Fibroblast of the conjunctiva (primary cell): Measurements from ENCODE around the gene IMP4.

Source experiments
- DNase-seq: peaks from one replicate; pipeline ENCODE4 v3.0.0-alpha.2; 2010; ENCODE audit warnings: low read depth

IMP4 gene

DNA sequence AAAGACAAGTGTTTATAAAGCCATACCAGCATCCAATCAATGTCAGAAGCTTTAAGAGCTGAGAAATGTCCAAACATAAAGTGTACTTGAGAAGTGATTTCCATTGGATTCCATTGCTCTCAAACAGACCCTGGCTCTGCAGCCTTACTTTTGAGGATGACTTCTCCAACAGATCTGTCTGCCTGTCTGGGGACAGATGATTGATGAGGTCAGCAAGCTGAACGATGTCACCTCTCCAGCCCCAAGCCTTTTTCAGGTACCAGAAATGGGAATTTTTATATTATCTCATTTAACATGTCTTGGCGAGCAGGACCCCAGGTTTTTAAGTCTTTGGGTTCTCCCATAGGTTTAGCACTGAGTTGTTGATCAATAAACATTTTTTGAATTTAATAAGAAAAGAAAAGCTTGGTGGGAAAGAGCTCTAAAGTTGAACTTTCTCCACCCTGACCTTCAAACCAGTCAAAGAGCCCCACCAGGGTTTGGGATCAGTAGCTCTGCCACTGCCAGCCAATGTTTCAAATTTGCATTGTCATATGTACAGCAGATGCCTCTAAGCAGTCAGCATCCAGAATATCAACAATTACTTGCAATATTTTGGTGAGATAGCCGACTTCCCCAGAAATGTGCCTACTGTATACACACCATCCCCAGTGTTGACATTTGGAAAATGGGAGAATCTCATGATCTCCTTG lies 35.7 kb downstream of the IMP4 start:
- no peak for DNase-seq

DNA sequence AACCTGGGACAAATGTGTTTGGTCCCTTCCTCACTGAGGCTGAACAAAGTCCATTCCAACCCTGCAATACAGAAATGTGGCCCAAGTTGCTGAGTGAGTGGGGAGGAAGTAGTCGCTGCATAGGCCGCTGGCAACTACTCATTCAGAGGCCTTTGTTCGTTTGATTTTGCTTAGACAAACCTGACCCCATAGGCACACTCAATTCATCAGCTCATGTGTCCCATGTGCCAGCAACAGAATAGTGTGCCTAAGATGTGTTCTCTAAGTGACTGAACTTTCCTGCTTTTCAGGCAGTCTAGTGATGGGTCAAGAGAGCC lies 36.2 kb downstream of the IMP4 start:
- DNase-seq: no peak

DNA sequence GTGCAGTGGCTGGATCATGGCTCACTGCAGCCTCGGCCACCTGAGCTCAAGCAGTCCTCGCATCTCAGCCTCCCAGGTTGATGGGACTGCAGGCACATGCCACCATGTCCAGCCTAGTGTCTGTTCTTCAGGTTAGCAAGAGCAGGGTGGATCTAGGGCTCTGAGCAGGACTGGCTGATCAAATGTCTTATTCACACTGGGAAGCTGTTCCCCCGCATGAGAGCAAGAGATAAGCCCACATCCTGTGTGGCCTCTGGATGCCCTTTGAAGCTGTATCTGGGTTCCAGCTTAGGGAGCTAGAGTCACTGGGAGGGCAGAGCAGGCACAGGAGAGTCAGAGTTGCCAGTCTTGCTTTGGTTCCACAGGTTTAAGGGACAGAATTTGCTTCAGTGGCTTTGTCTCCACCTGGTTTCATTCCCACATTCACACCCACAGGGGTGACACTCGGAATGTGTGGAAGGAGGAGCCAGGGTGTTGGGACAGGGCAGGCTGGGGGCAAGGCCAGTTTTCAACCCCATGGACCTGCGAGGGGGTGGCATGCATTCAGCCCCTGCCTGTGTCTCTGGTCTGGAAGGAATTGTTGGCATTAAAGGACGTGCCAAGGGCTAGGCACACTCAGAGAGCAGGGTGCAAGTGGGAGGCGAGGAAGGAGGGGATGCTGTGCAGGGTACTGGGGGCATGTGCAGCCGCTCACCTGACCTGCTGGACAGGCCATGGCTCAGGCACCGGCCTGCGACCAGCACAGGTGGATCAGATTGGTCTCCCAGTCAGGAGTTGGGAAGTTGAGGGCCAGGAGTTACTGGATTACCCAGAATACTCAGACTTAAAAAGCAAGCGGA lies 37.6 kb downstream of the IMP4 start:
- no peak for DNase-seq

DNA sequence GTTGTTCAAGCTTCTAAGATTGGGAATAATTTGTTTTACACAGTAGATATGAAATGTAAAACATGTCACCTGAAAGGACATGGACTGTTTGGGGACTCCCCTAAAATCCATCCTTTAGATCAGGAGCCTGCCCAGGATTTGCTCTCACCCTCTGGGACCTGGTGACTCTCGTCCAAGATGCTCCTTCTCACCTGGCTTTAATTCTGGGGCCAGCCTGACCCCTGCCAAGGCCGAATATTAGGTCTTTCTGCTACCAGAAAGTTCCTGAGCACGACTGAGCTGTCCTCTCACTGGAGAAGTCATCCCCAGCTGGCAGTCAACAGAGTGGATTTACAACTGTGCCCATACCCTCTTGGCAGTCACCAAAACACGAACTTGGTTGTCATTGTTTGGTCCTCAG lies 38.4 kb downstream of the IMP4 start:
- no peak for DNase-seq

DNA sequence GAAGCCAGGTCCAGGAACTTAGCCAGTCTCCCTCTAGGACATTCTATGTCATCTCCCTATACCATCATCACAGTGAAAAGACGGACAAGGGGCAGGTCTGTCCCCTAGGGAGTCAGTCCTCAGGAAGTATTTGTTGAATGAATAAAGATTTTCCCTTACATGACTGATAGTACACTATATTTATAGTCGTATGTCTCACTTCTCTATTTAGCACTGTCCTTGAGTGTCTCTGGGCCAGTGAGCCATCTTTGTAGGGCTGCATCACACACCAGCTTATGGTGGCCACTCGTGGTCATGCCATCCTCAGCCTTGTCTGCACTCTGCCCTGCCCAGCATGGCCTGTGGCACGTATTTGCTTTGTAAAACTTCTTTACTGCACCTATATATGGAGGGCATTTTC lies 38.9 kb downstream of the IMP4 start:
- no peak for DNase-seq

DNA sequence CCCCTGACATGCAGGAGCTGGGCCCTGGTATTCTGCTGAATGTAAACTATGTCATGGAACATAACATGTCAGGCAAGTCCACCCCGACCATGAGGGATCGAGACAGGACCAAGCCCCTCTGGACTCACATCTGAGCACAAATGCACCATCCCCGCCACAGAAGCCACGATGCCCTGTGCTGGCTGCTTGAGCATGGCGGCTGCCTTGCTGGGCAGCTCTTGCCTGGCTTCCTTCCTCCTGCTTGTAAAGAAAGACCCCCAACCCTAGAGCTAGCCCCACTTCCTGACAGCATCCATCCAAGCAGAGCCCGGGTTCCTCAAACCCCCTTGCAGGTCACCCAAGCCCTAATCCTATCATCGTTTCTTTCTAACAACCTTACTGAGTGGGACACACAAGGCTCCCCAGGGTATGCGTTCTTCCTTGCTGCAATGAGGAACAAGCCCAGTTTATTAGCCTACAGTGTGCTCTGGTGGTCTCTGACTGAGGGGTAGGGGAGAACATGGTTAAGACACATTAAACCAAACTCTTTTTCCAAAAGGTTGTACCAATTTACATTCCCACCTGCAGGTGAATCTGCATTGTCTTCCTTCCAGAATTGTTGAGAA lies 39.7 kb downstream of the IMP4 start:
- DNase-seq: no peak

DNA sequence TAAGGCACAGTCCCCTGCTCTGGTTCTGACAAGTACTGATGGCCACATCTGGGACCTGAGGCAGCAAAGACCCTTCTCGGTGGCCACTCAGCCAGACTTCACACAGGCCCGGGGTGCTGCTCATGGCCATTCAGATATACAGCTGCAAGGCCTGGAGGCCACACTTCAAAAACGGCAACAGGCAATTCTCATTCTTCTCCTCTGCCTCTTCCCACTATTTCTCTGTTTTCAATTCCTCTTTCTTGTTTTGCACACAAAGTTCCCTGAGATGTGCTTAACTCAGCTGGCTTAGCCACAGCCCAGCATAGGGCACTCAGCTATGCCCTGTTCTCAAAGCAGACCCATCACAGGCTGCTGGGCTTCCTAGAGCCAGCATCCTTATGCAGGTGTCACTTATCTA lies 43.0 kb downstream of the IMP4 start:
- no peak for DNase-seq

DNA sequence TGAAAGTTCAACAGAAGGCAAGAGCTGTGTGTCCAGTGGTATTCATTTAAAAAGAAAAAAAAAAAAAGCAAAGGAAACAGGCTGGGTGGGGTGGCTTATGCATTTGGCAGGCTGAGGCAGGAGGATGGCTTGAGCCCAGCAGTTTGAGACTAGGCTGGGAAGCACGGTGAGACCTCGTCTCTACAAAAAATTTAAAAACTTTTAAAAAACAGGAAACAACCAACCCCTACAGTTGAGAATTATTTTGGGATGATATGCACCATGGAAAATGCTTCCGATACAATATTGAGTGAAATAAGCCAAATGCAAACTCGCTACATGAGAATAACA lies 44.3 kb downstream of the IMP4 start:
- no peak for DNase-seq

DNA sequence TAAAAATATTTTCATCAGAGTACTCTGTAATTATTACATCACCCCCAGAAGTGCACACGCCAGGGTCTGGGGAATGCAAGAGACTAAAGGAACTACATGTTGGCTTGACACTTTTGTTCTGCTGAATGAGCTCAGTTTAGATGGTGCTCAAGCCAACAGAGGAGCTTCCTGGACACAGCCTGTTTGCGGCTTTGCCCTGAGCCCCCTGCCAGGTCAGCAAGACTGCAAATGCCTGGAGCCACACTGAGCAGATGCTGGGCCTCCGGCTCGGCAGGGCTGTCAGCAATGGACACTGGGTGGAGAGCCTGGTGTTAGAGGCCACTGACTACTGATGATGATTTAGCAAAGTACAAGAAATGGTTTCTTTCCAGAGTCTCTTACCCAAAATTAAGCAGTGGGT lies 45.1 kb downstream of the IMP4 start:
- no peak for DNase-seq

DNA sequence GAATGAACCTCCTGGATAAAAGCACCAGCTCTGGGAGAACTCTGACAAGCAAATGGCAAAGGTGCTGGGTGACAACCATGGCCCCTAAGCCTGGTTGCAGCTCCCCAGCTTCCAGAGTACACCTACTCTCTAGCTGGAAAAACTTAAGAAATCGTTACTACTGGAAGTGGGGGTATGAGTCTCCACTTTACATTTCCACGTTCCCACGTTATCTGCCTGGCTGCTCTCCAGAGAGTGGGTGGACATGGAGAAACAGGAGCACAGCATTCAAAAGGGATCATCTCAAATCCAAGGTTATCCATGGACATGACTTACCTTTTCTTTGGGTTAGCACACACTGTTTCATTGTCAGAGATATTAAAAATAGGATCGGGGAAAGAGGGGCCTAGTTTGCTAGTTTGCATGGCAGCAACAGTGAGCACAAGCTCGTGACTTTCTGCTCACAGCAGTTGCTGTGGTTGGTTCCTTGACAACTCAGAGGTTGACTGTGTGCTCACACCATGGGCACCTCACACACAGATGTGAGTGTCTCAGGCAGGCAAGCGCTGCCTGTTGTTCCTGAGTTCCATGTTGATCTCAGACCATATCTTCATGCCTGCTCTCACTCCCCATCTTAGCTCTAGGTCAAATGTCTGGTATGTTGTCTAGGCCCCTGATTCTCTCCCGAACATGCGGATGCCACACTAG lies 45.7 kb downstream of the IMP4 start:
- DNase-seq: no peak

DNA sequence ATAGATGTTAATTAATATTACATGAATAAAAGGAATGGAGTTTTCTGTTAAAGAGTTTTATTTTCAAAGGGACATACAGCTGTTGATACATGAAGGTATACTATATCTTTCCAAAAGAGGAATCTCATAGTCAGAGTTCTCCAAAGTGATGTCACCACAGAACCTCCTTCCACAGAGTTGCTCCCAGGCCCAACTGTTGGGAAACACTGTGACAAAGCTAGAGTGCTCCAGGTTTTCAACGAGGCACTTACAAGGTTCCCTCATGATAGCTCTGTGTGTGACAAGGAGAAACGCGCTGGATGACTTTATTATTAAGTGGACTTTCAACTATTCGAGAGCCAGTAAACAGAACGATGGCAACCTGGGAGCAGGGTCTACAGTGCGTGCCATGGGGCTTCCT lies 46.7 kb downstream of the IMP4 start:
- DNase-seq: no peak

DNA sequence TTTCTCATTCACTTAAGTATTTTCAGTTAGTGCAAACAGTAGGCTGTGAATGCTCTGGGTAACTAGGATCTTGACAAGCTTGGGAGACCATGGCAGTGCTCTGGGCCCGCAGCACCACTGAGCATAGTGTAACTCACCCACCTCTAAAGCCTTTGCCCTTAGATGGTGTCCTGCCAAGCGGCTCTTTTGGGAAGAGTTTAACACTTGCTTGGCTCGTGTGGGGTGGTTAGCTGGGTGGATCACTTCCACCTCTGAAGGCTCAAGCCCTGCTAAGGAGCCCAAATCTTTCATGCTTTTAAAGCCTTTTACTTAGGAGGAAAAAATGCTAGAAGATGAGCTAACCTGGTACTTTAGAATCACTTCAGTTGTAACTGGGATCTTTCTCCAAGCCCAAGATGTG lies 47.1 kb downstream of the IMP4 start:
- no peak for DNase-seq

DNA sequence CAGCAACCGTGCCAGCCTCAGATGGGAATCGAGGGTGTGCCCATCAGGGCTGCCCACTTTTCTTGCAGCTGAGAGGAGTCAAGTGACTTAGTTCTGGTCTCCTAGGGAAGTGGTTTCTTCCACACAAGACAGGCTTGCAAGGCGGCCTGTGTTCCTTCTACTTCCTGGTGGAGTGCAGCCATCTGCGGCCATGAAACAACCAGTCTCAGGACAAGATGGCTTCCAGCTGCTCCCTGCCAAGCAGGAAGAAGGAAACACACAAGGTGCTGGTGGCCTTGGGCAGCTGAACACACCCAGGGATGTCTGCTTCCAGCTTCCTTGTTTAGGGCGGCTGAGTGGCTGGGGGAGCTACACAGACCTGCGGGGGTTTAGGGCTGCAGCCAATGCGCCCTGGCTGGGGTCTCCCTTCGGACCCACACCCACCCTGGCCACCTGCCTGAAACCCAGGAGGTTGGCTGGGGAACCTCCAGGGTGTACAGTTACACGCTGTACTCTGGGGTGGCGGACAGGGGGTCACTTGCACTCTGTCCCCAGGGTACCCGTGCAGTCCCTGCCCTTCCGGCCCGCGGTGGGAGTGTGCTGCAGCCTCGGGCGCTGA lies 47.9 kb downstream of the IMP4 start:
- DNase-seq: no peak

DNA sequence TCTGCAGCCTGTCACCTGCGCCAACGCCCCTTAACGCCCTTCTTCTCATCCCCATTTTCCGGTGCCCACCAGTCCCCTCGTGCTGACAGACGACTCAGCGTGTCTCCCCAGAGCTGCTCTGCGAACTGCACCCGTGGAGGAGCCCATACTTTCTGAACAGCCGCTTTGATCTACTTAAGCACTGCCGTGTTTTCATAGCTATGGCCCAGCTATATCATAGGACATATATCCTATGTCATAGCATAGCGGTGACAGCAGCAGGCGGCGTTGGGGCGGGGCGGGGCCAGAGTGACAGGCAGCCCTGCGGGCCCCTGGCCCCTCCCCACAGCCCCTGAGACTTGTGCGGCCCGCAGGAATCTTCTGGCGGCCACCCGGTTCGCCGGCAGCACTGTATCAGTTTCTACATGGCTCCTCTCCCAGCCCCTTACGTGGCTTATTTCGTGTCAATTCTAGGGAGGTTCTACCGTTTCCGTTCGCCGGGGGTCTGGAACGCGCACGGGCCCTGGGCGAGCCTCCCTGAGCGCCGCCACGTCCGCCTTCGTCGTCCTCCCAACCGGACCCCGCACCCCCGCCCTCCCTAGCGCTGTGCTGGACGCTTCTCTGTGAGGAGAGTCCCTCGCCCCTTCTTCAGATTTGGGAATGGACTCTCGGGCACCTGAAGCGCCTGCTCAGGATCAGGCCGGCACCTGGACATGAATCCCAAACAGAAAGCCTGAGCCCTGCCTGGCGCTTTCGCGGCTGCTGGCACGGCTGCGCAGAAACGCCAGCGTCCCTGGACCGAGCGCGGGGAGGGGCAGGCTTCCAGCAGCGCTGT lies 48.6 kb downstream of the IMP4 start:
- DNase-seq: no peak

DNA sequence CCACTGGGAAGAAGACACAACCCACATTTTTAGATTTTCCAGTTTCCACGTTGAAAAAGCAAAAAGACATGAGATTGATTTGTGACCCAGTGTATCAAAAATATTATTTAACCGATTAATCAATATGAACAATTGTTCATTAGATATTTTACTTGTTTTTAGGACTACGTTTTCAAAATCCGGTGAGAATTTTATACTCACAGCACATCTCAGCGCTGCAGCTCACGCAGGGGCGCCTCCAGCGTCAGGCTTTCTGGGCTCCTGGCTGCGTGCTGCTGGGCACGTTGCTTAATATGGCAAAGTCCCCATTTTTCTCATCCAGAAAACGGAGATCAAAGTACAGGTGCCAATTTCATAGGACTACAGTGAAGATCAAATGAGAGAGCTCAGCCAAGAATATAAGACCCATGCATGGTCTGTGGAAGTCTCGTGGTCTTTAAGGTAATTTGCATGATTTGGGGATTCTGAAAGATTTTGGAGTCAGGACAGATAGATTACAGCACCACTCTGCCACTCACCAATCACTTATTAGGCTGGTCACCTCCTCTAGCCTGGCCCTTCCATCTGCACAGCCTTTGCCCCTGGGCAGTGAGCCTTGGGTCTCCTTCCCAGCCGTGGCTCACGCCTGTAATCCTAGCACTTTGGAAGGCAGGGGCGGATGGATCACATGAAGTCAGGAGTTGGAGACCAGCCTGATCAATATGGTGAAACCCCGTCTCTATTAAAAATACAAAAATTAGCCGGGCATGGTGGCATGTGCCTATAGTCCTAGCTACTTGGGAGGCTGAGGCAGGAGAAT lies 49.4 kb downstream of the IMP4 start:
- DNase-seq: no peak

DNA sequence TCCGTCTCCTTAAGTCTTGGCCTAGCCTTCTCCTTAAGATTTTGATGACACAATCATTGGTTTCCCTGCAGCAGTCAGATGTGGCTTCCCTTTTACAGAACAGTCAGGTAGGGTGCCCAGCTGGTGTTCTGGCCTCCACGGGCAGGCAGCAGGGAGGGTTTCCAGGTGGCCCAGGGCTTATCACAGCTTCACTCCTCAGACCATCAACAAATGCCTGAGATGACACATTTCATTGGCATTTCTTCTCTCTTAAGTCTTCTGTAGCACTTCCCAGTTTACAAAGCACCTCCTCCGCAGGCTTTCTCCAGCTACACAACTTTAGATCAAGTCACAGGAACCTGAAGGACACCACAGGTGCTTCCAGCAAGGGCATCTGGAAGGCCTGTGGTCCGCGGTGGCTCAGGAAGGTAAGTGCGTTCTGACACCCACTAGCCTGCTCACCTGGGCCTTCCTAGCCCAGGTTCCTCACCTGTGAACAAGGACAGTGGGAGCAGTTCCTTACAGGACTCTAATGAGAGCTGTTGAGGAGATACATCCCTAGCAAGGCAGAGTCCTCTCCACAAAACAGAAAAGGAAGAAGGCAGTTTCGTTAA lies 50.7 kb downstream of the IMP4 start:
- DNase-seq: no peak
